Mammary epithelial cell (primary cell): ENCODE data around the gene YTHDF1.

ENCODE experiments used
- CTCF ChIP-seq, 2 donors: IDR thresholded peaks in 1 of 2; conservative IDR thresholded peaks in 1 of 2; 2 replicates each; pipeline ENCODE4 v1.5.1; 2011 to 2012; ENCODE audit warnings: inconsistent platforms in 2 of 2, low read length in 2 of 2, mild to moderate bottlenecking in 2 of 2, control low read depth in 1 of 2, low read depth in 1 of 2; ENCODE audit not compliant: insufficient read depth in 1 of 2; ENCODE audit errors: extremely low read depth in 1 of 2
- EZH2 ChIP-seq: IDR thresholded peaks from 2 replicates; pipeline ENCODE4 v1.6.1; 2012; ENCODE audit warnings: low read length, inconsistent platforms, borderline replicate concordance

DNA sequence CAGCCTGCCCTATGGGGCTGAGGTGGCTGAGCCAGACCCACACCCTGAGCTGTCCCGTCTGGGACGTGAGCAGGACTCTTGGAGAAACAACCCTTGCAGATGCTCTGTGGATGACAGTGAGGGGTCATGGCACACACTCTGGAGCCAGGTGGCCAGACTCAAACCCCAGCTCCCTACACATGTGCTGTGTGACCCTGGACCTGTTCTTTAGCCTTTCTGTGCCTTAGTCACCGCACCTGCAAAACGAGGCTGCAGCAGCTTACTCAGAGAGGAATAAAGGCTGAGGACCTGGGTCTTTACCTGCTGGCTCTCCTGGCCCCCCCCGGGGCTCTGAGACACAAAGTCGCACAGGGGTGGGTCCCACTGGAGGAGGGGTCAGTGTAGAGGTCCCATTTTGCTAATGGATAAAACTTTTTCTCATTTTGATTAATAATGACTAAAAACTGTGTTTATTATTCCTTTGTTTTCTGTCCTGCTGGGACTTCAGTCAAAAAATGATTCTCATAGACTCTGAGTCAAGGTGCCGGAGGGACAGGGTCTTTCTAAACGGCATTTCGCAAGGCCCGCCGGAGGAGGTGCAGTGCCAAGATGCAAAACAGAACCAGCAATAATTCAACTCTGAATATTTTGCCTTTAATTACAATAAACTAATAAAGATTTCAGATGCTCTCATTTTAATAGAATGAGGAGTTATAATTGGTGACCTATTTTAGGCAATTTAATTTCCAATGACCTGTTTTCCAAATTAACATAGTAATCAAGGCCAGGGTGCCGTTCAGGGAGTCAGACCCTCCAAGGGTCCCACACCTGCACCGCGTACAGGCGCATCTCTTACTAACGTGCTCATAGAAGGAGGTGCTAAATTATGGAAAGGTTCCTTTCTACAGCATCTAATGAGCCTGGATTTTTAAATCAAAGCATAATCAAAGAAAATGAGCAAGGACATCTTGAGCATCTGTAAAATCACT is 62.4 kb downstream of the YTHDF1 start:
- TF ChIP-seq CTCF (conservative IDR thresholded peaks at IDR 0.05 in 1 of 2, IDR thresholded peaks at IDR 0.05 in 1 of 2; ENCODE audit: extremely low read depth in 1 of 2, insufficient read depth in 1 of 2, low read depth in 1 of 2, low read length in 2 of 2) (no peak), EZH2 (no peak)
